ENCODE results near the gene SLAIN1.
"Not testable (repeated sequence)": the region's sequence is repeated elsewhere in the genome, so short reads cannot be mapped to it uniquely, and the experiment has no call there.

Gene SLAIN1

DNA sequence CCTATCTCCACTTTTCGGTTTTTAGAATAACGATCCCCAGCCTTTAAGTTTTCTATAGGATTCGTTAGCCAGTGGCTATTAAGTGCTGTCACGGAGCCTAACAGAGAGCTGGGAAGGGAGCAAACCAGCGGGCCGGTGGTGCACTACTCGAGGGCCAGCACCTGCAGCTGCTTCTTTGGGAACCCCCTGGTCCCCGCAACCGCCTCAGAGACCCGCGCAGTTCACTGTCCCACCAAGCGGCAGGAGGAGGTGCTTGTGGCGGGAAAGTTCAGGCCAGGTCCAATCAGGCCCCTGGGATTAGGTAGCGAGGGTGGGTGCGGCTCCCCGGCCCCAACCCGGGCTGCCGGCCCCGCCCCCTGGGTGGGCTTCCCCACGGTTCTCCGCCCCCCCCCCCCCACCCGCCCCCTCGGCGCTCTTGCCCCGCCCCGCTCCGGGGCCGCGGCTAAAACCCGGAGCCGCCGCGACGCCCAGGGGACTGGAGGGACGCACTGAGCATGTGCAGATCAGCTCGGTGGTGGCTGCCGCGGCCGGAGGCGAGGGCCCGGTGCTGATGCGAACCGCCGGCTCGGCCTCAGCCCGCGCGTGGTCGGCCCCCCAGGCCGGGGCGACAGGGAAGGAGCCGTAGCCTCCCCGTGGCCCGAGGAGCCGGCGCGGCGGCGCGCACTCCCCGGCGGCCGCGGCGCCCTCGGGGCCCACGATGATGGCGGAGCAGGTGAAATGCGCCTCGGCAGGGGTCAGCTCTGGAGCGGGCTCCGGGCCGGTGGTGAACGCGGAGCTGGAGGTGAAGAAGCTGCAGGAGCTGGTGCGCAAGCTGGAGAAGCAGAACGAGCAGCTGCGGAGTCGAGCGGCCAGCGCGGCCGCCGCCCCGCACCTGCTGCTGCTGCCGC lies at the start of gene SLAIN1:
SLAIN1 (plus strand) TSS at position 471 of the 887 bp plus-strand sequence; CDS start at position 698, 227 bp downstream.
- peak; percentile 82 for DNase-seq

DNA sequence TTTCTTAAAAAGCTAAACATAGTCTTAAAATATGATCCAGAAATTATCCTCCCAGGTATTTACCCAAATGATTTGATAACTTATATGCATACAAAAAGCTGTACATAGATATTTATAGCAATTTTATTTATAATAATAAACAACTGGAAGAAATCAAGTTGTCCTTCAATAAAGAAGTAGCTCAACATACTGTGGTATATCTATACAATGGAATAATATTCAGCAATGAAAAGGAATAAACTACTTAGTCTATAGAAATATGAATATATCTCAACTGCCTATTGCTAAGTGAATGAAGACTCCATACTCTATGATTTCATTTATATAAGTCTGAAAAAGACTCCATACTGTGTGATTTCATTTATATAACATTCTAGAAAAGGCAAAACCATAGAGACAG lies 47.1 kb upstream of the SLAIN1 start:
- DNase-seq = no peak

DNA sequence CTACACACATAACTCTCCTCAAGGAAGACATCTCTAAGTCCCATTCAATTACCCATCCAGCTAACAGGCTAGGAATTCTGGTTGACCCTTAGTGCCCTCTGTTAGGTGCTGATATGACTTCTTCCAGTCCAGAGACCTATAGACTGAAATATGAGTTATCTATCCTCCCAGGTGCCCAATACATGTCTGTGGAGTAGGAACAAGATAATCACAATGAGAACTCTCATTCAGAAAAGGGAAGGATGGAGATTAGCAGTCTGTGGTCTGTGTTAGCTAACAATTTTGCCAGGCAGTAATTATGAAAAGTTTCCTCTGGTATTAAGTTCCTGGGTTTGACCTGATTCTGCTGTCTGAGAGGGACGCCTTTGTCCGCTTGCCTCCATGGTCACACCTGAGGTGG lies 44.2 kb upstream of the SLAIN1 start:
- DNase-seq = no peak

DNA sequence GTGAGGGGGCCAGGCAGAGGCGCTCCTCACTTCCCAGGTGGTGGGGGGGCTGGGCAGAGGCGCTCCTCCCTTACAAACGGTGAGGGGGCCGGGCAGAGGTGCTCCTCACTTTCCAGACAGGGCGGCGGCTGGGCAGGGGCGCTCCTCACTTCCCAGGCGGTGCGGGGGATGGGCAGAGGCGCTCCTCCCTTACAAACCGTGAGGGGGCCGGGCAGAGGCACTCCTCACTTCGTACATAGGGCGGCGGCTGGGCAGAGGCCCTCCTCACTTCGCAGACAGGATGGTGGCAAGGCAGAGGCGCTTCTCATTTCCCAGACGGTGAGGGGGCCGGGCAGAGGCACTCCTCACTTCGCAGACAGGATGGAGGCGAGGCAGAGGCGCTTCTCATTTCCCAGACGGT lies 37.5 kb upstream of the SLAIN1 start:
- DNase-seq = not testable (repeated sequence)

DNA sequence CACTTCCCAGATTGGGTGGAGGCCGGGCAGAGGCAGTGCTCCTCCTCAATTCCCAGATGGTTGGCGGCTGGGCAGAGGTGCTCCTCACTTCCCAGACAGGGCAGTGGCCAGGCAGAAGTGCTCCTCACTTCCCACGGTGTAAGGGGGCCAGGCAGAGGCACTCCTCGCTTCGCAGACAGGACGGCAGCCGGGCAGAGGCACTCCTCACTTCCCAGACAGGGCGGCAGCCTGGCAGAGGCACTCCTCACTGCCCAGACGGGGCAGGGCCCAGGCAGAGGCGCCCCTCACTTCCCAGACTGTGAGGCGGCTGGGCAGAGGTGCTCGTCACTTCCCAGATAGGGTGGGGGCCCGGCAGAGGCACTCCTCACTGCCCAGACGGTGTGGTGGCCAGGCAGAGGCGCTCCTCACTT lies 36.6 kb upstream of the SLAIN1 start:
- DNase-seq = no peak

DNA sequence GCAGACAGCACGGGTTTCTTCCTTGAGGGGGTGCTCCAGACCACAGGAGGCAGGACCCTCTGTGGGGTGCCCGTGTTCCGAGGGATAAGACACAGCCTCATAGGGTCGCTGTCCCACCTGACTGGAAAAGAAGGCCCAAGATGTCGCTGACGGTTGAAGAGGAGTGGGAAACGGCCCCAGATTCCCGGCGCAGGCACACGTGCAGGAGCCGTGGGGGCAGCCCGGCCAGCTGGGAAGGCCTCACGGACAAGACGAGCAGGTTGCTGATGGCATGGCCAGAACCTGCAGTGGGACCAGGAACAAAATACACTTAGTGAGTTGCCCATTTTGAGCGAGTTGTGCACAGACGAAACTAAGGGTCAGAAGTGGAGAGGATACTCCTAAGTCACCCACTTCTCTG lies 35.2 kb upstream of the SLAIN1 start:
- not testable (repeated sequence) for DNase-seq

DNA sequence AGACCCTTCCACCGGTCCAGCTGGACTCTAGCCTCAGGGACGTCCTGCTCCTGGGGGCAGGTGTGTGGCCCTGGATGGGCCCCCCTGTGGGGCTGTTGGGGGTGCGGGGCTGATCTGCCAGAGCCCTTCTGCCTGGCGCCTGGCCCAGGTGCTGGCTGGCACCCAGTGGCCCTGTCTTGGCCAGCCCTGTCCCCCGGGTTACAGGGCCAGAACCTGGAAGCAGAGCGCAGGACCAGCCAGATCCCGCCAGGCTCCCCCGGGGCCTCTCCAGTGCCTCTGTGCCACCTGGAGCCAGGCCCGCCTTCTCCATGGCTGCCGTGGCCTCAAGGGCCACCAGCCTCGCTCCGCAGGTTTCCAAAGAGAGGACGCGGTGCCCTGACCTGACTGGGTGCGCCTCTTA lies 34.7 kb upstream of the SLAIN1 start:
- DNase-seq = not testable (repeated sequence)

DNA sequence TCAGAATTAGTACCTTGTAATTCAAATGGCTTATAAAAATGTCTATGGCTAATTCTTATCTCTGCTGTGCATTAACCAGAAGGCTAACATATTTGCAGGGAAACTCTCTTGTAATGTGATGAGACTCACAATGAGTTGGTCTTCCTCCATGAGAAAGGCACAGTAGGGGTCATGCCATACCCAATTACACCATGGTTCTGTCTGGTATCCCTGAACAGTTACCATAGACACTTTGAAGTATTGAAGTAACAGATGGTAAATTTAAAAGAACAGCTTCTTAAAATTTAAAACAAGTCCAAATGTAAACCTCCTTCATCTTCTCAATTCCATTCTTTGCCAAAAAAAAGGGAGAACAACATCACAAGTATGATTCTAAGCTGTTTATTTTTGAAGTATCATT lies 22.6 kb upstream of the SLAIN1 start:
- no peak for DNase-seq

DNA sequence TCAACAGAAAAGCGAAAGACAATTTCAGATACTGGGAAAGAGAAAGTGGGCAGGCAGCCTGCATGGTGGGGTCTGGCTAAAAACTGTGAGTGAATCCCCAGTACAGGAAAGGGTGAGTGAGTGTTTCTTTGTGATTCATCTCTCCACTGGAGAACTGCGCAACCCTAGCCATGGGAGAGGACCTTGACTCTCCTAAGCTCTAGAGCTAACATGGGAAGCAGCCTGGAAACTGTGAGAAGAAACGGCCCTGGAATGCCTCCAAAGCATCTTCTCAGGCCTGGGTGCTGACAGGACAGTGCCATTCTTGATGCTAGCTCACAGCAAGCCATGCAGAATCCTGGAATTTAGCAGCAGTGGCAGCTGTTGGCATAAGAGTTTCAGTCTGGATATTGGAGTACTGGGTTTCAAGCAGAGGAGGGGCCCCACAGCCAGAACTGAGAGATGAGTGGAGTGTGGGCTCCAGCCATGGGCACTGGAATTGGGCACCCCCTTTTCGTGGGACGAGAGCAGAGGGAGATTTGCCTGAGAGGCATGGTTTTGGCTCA lies 18.7 kb upstream of the SLAIN1 start:
- DNase-seq = no peak

DNA sequence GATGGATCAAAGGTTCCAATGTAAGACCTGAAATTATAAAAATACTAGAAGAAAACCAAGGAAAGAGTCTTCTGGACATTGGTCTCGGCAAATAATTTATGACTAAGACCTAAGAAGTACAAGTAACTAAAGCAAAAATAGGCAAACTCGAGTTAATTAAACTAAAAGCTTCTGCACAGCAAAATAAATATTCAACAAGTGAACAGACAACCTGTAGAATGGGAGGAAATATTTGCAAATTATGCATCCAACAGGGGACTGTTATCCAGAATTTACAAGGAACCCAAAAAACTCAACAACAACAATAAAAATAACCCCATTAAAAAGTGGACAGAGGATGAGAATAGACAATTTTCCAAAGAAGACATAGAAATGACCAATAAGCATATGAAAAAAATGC lies 9.7 kb upstream of the SLAIN1 start:
- no peak for DNase-seq

DNA sequence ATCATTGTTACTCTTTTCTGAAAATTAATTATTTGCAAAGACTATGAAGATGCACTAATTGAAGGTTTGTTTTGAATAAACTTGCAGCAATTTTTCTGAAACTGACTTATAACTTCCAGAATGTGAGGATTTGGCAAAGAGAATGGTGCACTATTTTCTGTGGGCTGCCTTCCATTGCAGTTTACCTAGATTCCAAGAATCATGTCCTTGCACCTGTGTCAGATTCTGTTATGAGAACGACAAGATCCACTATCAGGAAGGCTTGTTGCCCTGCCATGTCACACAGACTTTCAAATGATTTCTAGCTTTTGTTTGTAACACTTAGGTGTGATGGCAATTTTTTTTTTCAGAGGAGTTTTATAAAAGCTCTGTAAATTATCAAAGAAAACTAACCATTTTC lies 5.6 kb upstream of the SLAIN1 start:
- DNase-seq = no peak

DNA sequence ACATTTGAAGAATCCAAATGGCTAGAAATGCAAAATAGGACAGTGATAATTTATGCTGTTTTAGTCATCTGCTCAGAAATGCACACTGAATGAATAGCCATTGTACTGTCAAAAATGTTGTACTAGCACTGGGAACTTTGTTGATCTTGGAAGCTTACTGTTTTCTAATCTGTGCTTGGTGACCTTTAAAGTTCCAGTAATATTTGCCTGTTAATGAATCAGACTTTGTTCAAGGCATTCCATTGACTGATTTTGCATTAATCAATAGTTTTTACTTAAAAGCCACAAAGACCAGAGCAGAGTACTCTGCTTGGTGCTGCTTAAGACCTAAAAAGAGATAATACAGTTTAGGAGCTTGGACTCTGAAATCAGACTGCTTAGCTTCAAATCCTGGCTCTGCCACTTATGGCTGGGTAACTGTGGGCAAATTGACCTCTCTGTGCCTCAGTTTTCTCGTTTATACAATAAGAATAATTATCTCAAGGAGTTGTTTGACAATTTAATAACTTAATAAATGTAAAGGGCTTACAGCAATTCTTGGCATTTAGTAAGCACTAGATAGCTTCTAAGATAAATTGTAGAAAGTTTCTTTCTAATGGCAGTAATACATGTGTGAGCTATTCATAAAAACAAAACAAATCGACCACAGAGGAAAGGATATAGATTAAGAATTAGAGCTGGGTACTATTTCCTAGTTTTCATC lies 4.6 kb upstream of the SLAIN1 start:
- no peak for DNase-seq

DNA sequence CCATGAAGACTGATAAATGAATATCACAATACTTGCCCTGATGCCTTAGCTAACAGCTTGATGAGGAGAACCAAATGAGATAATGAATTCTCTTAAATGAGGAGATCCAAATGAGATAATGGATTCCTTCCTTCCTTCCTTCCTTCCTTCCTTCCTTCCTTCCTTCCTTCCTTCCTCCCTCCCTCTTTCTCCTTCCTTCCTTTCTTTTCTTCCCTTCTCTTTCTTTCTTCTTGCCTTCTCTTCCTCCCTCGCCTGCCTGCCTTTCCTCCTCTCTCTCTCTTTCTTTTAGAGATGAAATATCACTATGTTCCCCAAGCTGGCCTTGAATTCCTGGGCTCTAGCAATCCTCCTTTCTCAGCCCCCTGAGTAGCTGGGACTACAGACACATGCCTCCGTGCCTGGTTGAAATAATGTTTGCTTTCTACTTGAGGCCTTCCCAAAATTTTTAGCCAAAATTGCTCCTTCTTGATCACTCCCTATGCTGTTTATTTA lies 4.0 kb upstream of the SLAIN1 start:
- no peak for DNase-seq

DNA sequence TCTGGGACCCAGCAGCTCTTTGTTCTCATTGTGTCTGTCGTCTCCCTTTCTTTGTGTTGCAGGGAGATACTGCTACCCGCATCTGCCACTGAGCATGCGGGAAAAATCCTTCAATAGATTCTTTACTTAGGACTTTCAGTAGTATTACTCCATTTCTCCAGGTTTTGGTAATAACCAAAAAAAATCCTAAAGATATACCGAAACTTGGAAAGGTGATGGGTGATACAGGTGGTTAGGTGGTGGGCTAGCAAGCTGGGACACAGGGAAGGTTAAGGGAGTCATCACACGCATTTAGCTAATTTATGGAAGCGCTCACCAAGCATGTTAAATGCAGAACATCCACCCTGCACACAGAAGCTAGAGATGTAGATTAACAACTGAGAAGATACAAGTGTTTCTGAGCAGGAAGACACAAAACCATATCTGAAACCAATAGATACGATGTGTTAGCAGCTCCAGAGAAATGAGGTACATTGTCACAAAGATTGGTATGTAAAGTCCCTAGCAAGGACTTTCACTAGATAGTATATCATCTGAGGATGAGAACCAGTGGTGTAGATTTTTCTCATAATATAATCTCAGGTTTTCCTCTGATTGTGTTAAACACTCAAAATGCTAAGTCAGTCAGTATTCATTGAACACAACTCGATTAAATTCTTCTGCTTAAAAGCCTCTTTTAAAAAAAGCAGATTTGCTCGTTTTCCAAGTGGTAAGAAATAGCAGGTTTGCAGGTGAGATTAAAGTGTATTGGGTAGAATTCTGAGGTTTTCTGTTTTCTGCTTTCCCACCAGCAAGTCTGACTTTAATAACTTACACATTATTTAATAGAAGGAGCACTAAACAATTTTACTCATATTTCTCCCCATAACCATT lies 1.2 kb upstream of the SLAIN1 start:
- no peak for DNase-seq

DNA sequence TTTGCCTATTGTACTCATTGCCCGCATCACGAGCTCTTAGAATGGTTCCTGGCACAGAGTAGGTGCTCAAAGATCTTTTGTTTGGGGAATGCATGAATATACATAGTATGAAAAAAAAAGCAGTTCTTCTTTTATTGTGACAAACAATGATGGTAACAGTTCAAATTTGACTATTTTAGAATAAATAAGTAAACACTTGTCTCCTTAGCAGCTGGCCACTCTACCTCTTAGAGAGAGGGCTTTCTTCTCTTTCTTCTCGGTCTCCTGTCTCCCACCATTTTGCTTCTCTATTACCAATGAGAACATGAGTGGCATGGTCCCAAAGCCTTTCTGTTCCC lies 639 bp upstream of the SLAIN1 start:
- DNase-seq = no peak

DNA sequence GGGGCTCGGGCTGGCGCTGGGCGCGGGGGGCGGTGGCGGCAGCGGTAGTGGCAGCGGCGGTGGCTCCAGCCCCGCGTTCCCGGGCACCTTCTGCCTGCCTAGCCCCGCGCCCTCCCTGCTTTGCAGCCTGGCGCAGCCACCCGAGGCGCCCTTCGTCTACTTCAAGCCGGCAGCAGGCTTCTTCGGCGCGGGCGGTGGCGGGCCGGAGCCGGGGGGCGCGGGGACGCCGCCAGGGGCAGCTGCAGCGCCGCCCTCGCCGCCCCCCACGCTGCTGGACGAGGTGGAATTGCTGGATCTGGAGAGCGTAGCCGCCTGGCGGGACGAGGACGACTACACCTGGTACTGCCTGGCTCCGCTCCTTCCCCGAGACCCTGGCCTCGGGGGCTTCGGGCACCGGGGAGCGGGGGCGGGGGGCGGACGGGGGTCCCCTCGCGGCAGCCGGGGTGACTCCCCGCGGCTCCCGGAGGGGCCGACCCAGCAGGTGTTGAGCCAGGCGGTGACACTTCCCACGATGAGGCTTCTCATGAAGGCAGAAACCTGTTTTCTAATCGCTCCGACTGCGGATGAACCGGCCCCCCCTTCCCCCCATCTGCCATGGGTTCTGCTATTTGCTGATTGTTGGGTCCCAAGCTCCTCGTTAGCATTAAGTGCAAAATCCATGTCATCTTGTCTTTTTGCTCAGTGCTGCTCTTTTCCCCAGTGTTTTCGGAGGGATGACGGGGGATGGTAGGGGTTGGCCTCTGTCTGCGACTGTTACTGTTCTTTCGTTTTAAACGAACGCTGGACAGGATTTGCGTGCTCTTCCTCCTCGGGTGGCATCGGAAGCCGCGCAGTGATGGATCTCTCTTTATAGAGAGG lies 943 bp downstream of the SLAIN1 start:
- peak; percentile 48 for DNase-seq

DNA sequence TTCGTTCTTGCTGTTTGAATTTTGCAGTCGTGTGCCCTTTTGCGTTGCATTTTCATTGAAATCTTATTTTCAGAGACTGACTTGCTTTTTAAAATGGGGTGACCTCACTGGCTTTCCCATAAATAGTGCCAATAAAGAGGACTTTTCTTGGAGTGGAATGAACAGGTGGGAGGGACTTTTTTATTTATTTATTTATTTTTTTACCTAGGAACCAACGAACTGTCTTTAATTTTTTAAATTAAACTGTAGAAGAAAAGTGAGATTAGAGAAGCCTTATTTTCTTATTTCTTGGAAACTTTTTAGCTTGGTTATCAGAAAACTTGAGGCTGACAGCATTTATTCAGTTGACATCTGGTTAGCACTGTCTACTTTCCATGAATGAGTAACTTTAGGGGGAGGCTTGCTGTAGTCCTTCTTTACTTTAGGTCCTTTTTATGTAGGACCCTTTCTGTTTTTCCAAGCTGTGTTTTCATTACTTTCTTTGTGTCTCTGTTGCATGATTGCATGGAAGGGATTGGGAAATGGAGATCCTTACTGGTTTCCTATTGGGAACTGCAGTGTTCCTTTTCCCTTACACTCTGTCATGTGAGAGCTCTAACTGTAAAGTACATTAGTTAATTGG lies 1.7 kb downstream of the SLAIN1 start:
- no peak for DNase-seq

DNA sequence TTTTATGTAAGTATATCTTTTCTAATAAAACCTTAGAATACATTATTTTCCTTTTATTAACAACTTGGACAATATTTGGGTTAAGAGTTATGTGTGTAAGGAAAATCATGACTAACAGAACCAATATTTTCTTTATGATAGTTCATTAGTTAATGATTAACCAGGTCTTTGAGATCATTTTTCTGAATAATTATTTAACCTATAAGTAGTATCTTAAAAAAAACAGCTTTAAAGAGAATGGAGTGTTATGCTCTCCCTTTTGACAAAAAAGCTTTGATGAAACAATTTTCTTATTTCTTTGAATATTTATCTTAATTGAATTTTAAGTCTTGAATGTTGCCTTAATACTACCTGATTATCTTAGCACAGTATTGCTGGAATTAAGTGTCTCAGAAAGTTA lies 3.8 kb downstream of the SLAIN1 start:
- DNase-seq = no peak

DNA sequence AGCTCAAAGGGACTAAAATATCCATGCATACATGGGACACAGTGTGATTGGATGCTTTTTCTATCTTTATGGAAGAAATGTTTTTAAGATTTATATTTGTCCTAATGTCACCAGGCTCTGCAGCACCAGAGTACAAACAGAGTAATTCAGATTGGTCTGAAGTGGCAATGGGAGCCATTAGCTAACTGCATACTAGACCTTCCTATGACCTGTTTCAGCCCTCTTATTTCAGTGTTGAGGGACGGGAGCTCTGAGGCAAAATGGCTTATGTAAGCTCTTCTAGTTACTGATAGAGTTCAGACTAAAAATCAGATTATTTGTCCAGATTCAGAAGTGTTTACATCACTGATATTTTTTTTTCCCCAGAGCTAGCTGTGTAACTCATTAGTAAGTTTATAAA lies 4.9 kb downstream of the SLAIN1 start:
- DNase-seq = no peak

DNA sequence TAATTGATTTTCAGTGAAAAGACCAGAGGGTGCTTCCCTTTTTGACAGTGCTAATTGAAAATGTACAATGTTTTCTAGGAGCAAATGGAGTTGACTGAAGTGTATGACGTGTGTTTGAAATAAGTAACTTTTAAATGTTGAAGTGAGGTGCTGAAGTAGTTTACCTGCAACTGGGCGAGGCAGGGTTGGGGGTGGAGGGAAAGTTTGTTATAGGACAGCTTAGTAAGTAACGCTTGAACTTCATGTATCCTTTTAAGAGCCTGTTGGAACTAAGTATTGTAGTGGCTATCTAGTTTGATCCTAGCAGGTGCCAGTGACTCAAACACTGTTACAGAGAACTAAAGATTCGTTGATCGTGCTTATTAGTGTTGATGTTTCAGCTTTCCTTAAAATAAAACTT lies 5.9 kb downstream of the SLAIN1 start:
- no peak for DNase-seq

DNA sequence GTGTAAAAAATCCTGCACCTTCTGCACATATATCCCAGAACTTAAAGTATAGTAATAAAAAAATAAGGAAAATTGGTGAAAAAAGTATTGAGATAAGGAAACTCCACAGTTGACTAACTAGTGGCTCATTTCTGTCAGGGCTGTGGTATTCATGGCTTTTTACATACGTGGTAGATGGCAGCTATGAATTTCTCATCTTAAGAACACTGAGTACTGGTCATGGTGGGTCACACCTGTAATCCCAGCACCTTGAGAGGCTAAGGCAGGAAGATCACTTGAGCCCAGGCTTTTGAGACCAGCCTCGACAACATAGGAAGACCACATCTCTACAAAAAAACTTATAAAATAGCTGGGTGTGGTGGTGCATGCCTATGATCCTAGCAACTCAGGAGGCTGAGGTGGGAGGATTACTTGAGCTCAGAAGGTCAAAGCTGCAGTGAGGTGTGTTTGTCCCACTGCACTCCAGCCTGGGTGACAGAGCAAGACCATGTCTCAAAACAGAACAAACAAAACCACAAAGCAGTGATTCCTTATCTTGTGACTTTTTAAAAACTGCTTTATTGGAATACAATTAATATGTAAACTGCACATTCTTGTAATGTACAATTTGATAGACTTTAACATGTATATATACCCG lies 16.8 kb downstream of the SLAIN1 start:
- DNase-seq = no peak

Measured in stimulated activated CD4-positive, alpha-beta T cell treated with anti-CD3 and anti-CD28 coated beads, Interleukin-4, amount 100 ng/mL, for 1 hour (primary cell).